Measurements from ENCODE around the gene RNF11. TPM values are rescaled to one million over a fixed set of nuclear protein-coding genes. Genes with fewer than 3 reads are reported as not detected.

Gene RNF11
- total and polyA plus RNA-seq, 2 of the 8 experiments (the other 6 are each of a cell fraction or from before 2014, with no cell fraction given) = 49.6 to 54.2 TPM

- Histone ChIP-seq H4K20me1 (replicated peaks in 1 of 2; ENCODE audit: control insufficient read depth in 1 of 2, insufficient read depth in 2 of 2, low read length in 2 of 2) (no peaks in the 10 kb centered on the region), H2AFZ (ENCODE audit: low read length) (no peak overlapping the region), H3K27me3 (replicated peaks in 1 of 4; ENCODE audit: control insufficient read depth in 3 of 4, extremely low read depth in 1 of 4, insufficient read depth in 3 of 4, low read length in 3 of 4) (no peaks in the 10 kb centered on the region), H3K14ac (ENCODE audit: insufficient read length) (no peak overlapping the region), H3K4me1 (replicated peaks in 1 of 4; ENCODE audit: control insufficient read depth in 3 of 4, insufficient read depth in 4 of 4, low read length in 3 of 4) (no peaks in the 10 kb centered on the region), H4K8ac (ENCODE audit: extremely low read depth, insufficient read depth, low read length) (no peak overlapping the region), H3K4me3 (ENCODE audit: extremely low read depth in 1 of 4, insufficient read depth in 2 of 4, low read depth in 3 of 4, low read length in 4 of 4) (no peak overlapping the region), H3K23me2 (ENCODE audit: low read depth, low read length) (no peaks in the 10 kb centered on the region), H3K79me1 (ENCODE audit: low read depth, low read length) (no peaks in the 10 kb centered on the region), H3K79me2 (ENCODE audit: control insufficient read depth in 1 of 2, insufficient read depth in 2 of 2, low read length in 2 of 2) (no peaks in the 10 kb centered on the region), H3K27ac (ENCODE audit: low read depth, low read length) (no peak overlapping the region), H3K23ac (ENCODE audit: insufficient read length) (no peak overlapping the region), H4K91ac (replicated peaks; ENCODE audit: insufficient read length, low read length) (no peak overlapping the region), H3K18ac (ENCODE audit: extremely low read depth, low read length) (no peak overlapping the region), H3K4ac (replicated peaks; ENCODE audit: insufficient read length, low read depth, low read length) (no peak overlapping the region), H3K9me3 (ENCODE audit: insufficient read depth in 2 of 2, low read depth in 1 of 2, low read length in 1 of 2) (no peaks in the 10 kb centered on the region), H2BK15ac (ENCODE audit: low read length) (no peak overlapping the region), H3K4me2 (ENCODE audit: insufficient read depth in 1 of 2, low read depth in 2 of 2, low read length in 2 of 2) (no peak overlapping the region), H4K5ac (ENCODE audit: insufficient read length, low read depth, low read length) (no peak overlapping the region), H3K9ac (replicated peaks in 1 of 4; ENCODE audit: extremely low read depth in 1 of 4, low read depth in 3 of 4, low read length in 3 of 4) (no peak overlapping the region), H2BK12ac (ENCODE audit: low read depth, low read length) (no peak overlapping the region), H3K56ac (replicated peaks; ENCODE audit: insufficient read length, low read depth, low read length) (no peak overlapping the region), H3K36me3 (ENCODE audit: control insufficient read depth in 2 of 4, insufficient read depth in 4 of 4, low read length in 3 of 4) (no peaks in the 10 kb centered on the region), H2AK5ac (ENCODE audit: low read depth, low read length) (no peak overlapping the region), H2BK120ac (replicated peaks; ENCODE audit: low read depth, low read length) (no peak overlapping the region), H2BK20ac (ENCODE audit: low read length) (no peak overlapping the region), H2BK5ac (ENCODE audit: low read depth, low read length) (no peak overlapping the region)
- 84% methylated on average over 6 of the region's 6 CpGs; no CpG with 5 or more reads in 1 of the 2 experiments for WGBS, 2 experiments (ENCODE audit: extremely low coverage in 1 of 2, insufficient coverage in 1 of 2, insufficient read length in 1 of 2, insufficient replicate concordance in 2 of 2, low coverage in 1 of 2, low lambda C conversion rate in 2 of 2, missing lambda C conversion rate in 1 of 2)
- no peak for TF ChIP-seq RXRA (IDR thresholded peaks at IDR 0.05; ENCODE audit: insufficient read depth, low read depth, low read length)
- TF ChIP-seq EGR1 (IDR thresholded peaks at IDR 0.05; ENCODE audit: borderline replicate concordance, low read depth, low read length) = no peak
- TF ChIP-seq CEBPB (IDR thresholded peaks at IDR 0.05; ENCODE audit: low read depth, low read length) = no peak
- no peak for TF ChIP-seq CBX5 (IDR thresholded peaks at IDR 0.05; ENCODE audit: low read depth, low read length)
- no peak for TF ChIP-seq CHD2 (IDR thresholded peaks at IDR 0.05; ENCODE audit: low read length)
- DNase-seq (ENCODE audit: low read depth in 1 of 2, low spot score in 2 of 2) (no peak), FAIRE-seq (no peak)
- ChIA-PET POLR2A (ENCODE audit: partially characterized antibody) (no interaction called here), CTCF (ENCODE audit: partially characterized antibody) (interaction anchor here (0.6 to 2.3 kb wide), 3 partner anchors 11 to 15 kb away, joined by 3 to 7 read pairs (median 5); no protein-coding TSS in a partner anchor)
Observed at GRCh38 chr1:51203874-51204245, 32.2 kb upstream of the RNF11 start.
